HG02798 (cell line): ENCODE data around the gene MYCN.

ENCODE experiments used
- ATAC-seq: cut with Tn5 transposase; IDR thresholded peaks from one replicate; pipeline ENCODE4 v1.9.1; 2021; ENCODE audit warnings: mild to moderate bottlenecking; ENCODE audit not compliant: unreplicated experiment, poor library complexity

Gene MYCN

GRCh38 chr2:15930589-15931318 lies 9.6 kb upstream of the MYCN start:
- no peak for ATAC-seq

DNA sequence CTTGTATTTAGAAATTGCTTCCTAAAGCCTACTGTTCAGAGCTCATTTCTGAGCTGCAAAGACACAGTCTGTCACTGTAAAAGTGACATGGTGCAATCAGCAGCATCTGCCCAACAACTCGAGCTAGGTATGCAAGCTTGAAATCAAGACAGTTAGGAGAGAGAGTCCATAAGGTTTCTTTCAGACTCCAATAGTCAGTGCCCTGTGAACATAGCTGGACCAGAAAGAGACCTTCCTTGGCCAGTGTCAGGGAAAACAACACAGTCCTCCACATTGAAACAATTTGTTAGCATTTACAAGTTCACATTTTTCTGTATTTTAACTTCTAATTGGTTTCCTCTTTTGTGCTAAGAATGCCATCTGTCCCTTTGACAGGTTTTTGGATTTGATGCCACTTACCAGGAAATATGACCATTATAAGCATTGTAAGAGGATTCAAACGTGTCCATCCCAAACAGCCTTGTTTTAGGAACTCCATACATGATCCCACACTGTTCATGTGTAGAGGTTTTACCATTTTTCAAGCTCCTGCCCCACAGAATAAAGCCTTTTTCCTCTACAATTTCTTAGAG lies 8.9 kb upstream of the MYCN start:
- no peak for ATAC-seq

GRCh38 chr2:15931950-15932349 lies 8.4 kb upstream of the MYCN start:
- no peak for ATAC-seq

- no peak for ATAC-seq
Observed at GRCh38 chr2:15932394-15933183, 7.8 kb upstream of the MYCN start.

DNA sequence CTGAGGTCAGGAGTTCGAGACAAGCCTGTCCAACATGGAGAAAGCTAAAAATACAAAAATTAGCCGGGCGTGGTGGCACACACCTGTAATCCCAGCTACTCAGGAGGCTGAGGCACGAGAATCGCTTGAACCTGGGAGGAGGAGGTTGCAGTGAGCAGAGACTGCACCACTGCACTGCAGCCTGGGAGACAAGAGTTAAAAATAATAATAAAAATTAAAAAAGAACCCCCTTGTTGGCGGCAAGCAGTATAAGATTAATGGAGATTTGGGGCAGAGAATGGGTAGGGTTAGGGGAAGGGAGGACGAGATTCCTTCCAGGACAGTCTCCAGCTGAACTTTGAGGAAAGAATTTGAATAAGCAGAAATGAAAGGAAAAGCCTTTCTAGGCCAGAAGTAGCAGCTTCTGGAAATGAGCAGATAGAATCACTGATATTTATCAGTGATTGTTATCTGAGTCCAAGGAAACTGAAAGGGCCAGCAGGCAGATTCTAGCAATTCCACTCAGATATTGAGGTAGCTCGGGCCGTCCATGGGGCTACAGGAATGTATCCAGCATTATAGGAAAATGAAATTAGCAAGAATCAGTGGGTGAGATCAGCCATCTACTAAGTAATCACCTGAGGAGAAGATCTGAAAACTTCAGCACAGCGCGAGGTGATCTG lies 7.0 kb upstream of the MYCN start:
- ATAC-seq, result no peak

DNA sequence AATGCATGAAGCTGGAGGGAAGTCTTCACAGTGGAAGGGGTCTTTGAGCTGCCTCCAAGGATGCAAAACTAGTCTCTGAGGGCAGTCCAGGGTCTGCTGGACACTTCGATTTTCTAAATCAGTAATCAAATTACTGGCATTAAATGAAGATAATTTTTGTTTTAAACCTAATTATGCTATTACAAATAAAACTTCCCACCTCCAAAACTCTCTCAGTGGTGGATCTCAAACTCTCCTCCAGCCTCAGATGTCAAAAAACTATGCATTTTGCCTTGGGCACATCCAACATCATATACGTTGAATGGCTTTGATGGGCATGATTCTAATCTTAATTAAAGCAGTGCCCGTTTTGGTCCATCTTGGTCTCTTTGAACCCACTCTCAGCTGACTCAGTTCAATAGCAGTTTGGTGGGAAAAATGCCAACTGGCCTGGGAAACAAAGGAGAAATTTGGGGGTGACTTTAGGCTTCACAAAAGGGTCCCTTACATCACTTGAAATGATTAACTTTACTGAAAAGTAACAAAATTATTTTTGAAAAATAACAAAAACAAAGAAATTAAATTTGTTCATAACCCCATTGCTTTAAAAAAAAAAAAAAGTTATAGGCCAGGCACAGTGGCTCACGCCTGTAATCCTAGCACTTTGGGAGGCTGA lies 5.9 kb upstream of the MYCN start:
- no peak for ATAC-seq

- ATAC-seq, result no peak
Observed at GRCh38 chr2:15935189-15935588, 5.2 kb upstream of the MYCN start.

- ATAC-seq, result no peak
Observed at GRCh38 chr2:15935675-15936074, 4.7 kb upstream of the MYCN start.

DNA sequence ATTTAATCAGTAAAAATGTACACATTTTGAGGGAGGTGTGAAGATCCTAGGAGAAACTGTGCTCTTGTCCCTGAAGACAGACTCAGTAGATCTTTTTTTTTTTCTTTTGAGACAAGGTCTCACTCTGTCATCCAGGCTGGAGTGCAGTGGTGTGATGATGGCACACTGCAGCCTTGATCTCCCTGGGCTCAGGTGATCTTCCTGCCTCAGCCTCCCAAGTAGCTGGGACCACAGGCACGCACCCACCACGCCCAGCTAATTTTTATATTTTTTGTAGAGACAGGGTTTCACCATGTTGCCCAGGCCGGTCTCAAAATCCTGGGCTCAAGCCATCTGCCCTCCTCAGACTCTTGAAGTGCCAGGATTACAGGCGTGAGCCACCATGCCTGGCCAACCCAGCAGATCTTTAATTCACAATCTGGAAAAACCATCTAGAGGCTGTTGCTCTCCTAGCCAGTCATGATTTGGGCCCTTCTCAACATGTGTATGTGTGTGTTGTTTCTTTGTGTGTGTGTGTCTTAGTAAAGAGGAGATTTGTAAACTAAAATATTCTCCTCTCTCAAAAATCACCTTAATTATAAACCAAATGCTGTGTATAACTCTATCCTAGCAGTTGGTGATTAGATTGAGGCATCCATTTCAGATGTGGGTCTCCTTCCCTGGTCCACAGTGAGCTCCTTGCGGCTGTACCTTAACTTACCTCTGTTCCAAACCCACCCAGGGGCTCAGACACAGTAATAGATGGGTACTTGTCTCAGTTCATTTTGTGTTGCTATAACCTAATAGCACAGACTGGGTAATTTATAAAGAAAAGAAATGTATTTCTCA lies 3.9 kb upstream of the MYCN start:
- ATAC-seq, result no peak

- no peak for ATAC-seq
Observed at GRCh38 chr2:15937105-15937881, 3.1 kb upstream of the MYCN start.

DNA sequence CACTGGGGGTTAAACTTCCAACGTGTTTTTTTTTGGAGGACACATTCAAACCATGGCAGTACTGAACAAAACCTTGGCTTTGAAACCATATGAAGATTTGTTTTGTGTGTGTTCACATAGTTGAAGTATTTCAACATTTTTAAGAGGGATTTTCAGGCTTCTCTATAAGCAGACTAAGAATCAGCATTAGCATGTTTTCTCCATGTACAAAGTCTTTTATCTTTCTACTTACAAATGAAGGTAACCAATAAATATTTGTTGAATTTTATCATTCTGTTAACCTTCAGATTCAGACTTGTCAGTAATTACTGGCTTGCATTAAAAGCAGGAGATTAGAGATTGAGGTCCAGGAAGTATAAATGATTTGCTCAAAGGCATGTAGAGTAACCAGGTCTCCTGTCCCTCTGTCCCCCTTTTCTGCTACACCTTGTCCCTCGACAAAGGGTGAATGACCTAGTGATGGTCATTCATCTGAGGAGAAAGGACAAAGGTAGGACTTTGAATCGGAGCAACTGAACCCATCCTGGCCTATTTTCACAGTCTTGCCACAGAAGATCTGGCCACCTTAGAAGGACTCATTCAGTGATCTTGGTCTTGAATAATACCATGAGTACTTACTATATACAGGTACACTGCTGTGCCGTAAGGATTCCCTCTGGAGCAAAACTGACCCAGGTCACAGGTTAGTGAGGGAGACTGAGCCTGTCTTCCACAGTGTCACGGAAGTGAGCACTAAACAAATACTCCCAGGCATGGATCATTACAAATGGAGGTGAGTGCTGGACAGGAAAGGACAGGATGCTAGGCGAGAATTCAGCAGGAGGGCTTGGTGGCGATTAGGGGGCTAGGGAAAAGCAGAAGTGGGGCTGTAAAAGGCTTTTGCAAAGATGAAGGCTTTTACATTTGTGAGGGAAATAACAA lies 2.2 kb upstream of the MYCN start:
- ATAC-seq, result no peak

- no peak for ATAC-seq
Observed at GRCh38 chr2:15938803-15939555, 1.4 kb upstream of the MYCN start.

GRCh38 chr2:15939556-15939853 lies 845 bp upstream of the MYCN start:
- peak; percentile 70 for ATAC-seq

DNA sequence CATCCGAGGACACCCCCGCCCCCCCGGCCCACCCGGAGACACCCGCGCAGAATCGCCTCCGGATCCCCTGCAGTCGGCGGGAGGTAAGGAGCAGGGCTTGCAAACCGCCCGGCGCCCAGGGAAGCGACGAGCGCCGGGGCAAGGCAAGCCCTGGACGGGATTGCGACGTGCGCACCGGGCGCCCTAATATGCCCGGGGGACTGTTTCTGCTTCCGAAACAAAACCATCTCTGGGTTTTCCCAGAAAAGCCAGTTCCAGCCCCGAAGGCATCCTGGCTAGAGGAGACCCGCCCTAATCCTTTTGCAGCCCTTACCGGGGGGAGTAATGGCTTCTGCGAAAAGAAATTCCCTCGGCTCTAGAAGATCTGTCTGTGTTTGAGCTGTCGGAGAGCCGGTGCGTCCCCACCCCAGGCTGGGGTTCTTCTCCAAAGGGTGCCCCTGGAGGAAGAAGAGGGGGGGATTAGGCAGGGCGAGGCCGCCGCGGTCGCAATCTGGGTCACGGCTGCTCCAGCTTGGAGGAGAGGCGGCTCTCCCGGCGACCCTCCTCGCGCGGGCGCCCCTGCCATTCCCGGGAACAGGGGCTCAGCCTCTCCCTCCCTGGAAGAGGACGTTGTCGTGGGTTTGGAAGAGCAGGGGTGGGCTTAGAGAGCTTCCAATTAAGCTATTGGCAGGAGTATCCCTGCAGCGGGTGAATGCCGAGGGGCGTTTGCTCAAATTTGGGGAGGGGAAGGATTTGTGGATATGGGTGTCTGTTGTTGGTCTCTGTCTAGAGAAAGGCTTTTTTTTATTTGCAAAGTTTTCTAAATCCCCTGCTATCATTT lies 521 bp downstream of the MYCN start:
- ATAC-seq, result no peak

DNA sequence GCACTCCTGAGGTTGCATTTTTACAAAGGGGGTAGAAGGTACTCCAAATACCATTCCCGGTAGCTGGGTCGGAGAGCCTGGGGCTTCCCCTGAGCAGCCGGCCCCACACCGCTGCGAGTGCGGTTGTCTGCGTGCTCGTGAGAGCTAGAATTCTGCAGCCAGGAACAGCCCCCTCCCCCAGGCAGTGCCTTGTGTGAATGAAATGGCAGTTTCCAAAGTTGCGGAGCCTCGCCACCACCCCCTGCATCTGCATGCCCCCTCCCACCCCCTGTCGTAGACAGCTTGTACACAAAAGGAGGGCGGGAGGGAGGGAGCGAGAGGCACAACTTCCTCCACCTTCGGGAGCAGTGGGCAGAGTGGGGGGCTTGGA lies 1.1 kb downstream of the MYCN start:
- no peak for ATAC-seq

DNA sequence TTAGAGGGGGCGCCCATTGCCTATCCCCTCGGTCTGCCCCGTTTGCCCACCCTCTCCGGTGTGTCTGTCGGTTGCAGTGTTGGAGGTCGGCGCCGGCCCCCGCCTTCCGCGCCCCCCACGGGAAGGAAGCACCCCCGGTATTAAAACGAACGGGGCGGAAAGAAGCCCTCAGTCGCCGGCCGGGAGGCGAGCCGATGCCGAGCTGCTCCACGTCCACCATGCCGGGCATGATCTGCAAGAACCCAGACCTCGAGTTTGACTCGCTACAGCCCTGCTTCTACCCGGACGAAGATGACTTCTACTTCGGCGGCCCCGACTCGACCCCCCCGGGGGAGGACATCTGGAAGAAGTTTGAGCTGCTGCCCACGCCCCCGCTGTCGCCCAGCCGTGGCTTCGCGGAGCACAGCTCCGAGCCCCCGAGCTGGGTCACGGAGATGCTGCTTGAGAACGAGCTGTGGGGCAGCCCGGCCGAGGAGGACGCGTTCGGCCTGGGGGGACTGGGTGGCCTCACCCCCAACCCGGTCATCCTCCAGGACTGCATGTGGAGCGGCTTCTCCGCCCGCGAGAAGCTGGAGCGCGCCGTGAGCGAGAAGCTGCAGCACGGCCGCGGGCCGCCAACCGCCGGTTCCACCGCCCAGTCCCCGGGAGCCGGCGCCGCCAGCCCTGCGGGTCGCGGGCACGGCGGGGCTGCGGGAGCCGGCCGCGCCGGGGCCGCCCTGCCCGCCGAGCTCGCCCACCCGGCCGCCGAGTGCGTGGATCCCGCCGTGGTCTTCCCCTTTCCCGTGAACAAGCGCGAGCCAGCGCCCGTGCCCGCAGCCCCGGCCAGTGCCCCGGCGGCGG lies 1.7 kb downstream of the MYCN start:
- no peak for ATAC-seq
